ENCODE measurements around the gene MBTPS1.

GRCh38 chr16:84038469-84038868 lies 78.3 kb downstream of the MBTPS1 start:
- TF ChIP-seq CTCF (IDR thresholded peaks at IDR 0.05) (no peak), NR2C2 (CRISPR knock-in tag; IDR thresholded peaks at IDR 0.05) (no peak), IRF2 (CRISPR knock-in tag; IDR thresholded peaks at IDR 0.05; ENCODE audit: borderline replicate concordance, low read depth) (no peak), ZSCAN18 (CRISPR knock-in tag; IDR thresholded peaks at IDR 0.05) (no peak), USF1 (CRISPR knock-in tag; IDR thresholded peaks at IDR 0.05) (no peak)
